Lung (tissue), 12 donors: Measurements from ENCODE around the gene CDK14. TPM values are rescaled to one million over a fixed set of nuclear protein-coding genes. Genes with fewer than 3 reads are reported as not detected.

ENCODE experiments used
- ATAC-seq: fragments of 200-7000 bp; cut with Tn5 transposase; one replicate; pipeline ENCODE4 v1.9.1; 2020; ENCODE audit warnings: moderate number of reproducible peaks; ENCODE audit not compliant: insufficient read depth, low FRiP score
- DNase-seq, 3 donors: peaks; one replicate each; pipeline ENCODE4 v3.0.0-alpha.2; 2013 to 2017
- H3K27ac ChIP-seq, 2 donors: one replicate each; pipeline ENCODE4 v1.5.1; 2013; ENCODE audit warnings: mild to moderate bottlenecking in 2 of 2, moderate library complexity in 2 of 2, control low read depth in 1 of 2, inconsistent platforms in 1 of 2, low read depth in 1 of 2, low read length in 1 of 2
- H3K27me3 ChIP-seq, 3 donors: one replicate each; pipeline ENCODE4 v1.5.1; 2013; ENCODE audit warnings: low read length in 2 of 3; ENCODE audit not compliant: control insufficient read depth in 3 of 3, insufficient read depth in 3 of 3
- H3K36me3 ChIP-seq, 4 donors: one replicate each; pipeline ENCODE4 v1.5.1; 2013; ENCODE audit warnings: low read length in 4 of 4, mild to moderate bottlenecking in 1 of 4, moderate library complexity in 1 of 4; ENCODE audit not compliant: control insufficient read depth in 4 of 4, insufficient read depth in 4 of 4
- H3K4me1 ChIP-seq, 5 donors: one replicate each; pipeline ENCODE4 v1.5.1; 2013; ENCODE audit warnings: low read length in 5 of 5, mild to moderate bottlenecking in 2 of 5, moderate library complexity in 1 of 5; ENCODE audit not compliant: control insufficient read depth in 5 of 5, insufficient read depth in 5 of 5
- H3K4me3 ChIP-seq: one replicate; pipeline ENCODE4 v1.5.1; 2013; ENCODE audit warnings: mild to moderate bottlenecking, control low read depth, moderate library complexity
- H3K9ac ChIP-seq, 2 donors: one replicate each; pipeline ENCODE4 v1.5.1; 2013; ENCODE audit warnings: low read length in 2 of 2, control low read depth in 1 of 2; ENCODE audit not compliant: insufficient read depth in 1 of 2
- H3K9me3 ChIP-seq, 4 donors: one replicate each; pipeline ENCODE4 v1.5.1; 2013; ENCODE audit warnings: low read length in 3 of 4, mild to moderate bottlenecking in 1 of 4, moderate library complexity in 1 of 4; ENCODE audit not compliant: control insufficient read depth in 4 of 4, insufficient read depth in 3 of 4
- WGBS, 2 donors: extraction: QIAGEN DNeasy Blood & Tissue Kit; methylation state at CpG; one replicate each; pipeline ENCODE4 v1.1.7; 2013; 5-methylcytosine and 5-hydroxymethylcytosine counted together
- polyA plus RNA-seq, 2 donors: library from polyadenylated mRNA; stranded (reverse); fragments of 200-250 nt; gene quantifications; one replicate each; pipeline ENCODE4 v1.2.1, GENCODE V29; 2013
- total RNA-seq, 2 donors: library from RNA; depleted of rRNA in 1 of 2; stranded (reverse); fragments of >200 nt in 1 of 2; gene quantifications; one replicate each; pipeline ENCODE4 v1.2.1, GENCODE V29; 2014 to 2021
- TF ChIP-seq, protein P1 (sequence below): IDR thresholded peaks from 2 replicates; pipeline ENCODE4 v1.5.1; 2012; ENCODE audit warnings: mild to moderate bottlenecking; ENCODE audit errors: control extremely low read depth, extremely low read depth
- donor health status: control.
- donor health status: control.
- donor health status: Bipolar disorder and iron deficiency.
- donor health status: healthy.
- donor health status: DM: yes; HTN: yes; CAD: no.

The CDK14 gene
- total and polyA plus RNA-seq, 4 donors: 4.3 to 117 (median 18.9) TPM

DNA sequence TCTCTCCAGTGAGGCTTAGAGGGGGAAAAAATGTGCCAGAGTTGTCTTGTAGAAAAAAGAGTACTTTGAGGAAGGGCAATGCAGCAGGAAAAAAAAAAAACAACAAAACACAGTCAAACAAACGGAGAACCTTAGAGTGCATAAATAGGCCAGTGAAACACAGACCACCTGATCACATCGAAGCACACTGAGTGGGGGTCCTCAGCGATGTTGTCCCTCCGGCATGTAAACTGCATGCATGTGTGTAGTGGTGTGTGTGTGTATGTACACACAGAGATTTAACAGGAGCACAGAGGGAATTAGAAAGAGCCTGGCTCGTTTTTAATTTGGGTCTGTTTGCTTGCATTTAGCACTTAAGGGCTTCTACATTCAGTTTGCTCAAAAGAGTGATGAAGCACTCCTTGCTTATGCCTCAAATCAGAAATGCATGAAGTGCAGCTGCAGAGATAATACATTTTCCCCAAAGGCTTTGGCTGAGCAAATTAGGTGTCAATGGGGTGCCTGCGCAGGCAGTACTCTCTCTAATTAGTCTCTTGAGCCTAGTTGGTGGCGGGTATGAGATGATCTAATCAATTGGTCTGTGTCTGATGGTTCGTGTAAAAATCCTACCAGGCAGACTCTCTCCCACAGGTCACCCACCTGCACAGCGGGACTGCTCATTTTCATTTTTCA lies 605.5 kb downstream of the CDK14 start:
- ATAC-seq: no peak
- TF ChIP-seq, protein P1, sequence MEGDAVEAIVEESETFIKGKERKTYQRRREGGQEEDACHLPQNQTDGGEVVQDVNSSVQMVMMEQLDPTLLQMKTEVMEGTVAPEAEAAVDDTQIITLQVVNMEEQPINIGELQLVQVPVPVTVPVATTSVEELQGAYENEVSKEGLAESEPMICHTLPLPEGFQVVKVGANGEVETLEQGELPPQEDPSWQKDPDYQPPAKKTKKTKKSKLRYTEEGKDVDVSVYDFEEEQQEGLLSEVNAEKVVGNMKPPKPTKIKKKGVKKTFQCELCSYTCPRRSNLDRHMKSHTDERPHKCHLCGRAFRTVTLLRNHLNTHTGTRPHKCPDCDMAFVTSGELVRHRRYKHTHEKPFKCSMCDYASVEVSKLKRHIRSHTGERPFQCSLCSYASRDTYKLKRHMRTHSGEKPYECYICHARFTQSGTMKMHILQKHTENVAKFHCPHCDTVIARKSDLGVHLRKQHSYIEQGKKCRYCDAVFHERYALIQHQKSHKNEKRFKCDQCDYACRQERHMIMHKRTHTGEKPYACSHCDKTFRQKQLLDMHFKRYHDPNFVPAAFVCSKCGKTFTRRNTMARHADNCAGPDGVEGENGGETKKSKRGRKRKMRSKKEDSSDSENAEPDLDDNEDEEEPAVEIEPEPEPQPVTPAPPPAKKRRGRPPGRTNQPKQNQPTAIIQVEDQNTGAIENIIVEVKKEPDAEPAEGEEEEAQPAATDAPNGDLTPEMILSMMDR: no peak
- DNase-seq: no peak
- WGBS, 2 donors: 84 to 85% methylated on average over 9 of the region's 9 CpGs
- H3K9ac ChIP-seq: no peak overlapping the region
- H3K9me3 ChIP-seq: no peaks in the 10 kb centered on the region
- no peak overlapping the region for H3K4me3 ChIP-seq
- no peaks in the 10 kb centered on the region for H3K36me3 ChIP-seq
- H3K27me3 ChIP-seq: no peaks in the 10 kb centered on the region
- H3K27ac ChIP-seq: no peak overlapping the region
- H3K4me1 ChIP-seq: peaks cover 0 to 17% (median 7%) of the 10 kb centered on the region in 5 donors

DNA sequence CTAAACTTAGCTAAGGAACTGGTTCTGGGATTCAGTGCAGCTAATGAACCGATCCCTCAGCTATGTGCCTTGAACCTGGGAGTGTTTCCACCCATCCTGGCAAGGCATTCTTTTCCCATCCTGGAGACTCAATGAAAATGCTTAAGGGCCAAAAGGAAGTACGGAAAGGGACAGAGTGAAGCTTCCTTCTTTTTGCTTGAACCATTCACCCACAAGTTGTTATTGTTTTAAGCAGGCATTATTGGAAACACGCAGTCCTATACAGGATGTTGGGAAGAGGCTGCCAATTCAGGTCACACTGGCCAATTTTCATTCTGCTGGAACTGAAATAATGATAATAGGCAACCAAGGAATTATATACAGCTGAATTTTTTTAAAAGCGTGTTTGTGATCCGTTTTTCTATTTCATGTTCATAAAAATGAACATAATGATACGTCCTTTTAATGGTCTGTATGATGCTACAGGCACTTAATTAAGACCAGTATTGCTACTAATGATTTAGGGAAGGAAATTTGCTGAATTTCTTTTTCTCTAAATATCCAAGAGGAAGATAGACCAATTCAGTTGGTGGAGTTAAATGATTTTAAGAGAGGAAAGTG lies 610.3 kb downstream of the CDK14 start:
- H3K4me1 ChIP-seq: peaks cover 0 to 34% (median 13%) of the 10 kb centered on the region in 5 donors
- peak; percentile 31 to 81 (median 58) for DNase-seq
- 71 to 74% methylated on average over 6 of the region's 6 CpGs for WGBS, 2 donors
- no peak overlapping the region for H3K9ac ChIP-seq
- H3K27ac ChIP-seq: no peak overlapping the region
- H3K27me3 ChIP-seq: no peaks in the 10 kb centered on the region
- no peaks in the 10 kb centered on the region for H3K9me3 ChIP-seq
- H3K4me3 ChIP-seq: no peak overlapping the region
- ATAC-seq: no peak
- TF ChIP-seq, protein P1: no peak
- H3K36me3 ChIP-seq: peaks cover 0 to 12% (median under 1%) of the 10 kb centered on the region in 4 donors

DNA sequence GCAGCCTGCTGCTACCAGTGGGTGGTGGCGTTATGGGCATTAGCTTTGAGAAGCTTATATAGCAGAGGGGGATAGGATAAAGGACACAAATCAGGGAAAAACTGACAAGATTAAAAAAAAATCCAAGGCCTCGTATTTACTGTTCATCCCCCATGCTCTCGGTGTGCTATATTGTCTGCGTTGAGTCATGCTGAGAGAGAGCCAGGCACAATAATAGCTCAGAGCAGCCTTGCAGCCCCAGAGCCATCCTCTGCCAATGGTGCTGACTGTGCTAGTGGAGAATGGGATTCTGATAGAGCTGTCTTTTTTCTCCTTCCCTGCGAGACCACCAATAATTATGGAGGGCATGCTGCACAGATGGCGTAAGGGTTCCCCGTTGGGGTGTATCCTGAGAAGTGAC lies 616.5 kb downstream of the CDK14 start:
- TF ChIP-seq, protein P1: no peak
- Histone ChIP-seq H3K4me3 (no peak overlapping the region), H3K9me3 (peaks cover 0 to 4% (median 0%) of the 10 kb centered on the region in 4 donors), H3K36me3 (peaks cover 0 to 7% (median 3%) of the 10 kb centered on the region in 4 donors), H3K27ac (no peak overlapping the region), H3K27me3 (no peaks in the 10 kb centered on the region), H3K9ac (no peak overlapping the region), H3K4me1 (peaks cover 0 to 13% (median 3%) of the 10 kb centered on the region in 5 donors)
- DNase-seq (no peak), ATAC-seq (no peak)
- WGBS, 2 donors: 96% methylated on average over 7 of the region's 7 CpGs
